ENCODE results near the gene DPAGT1.

DNA sequence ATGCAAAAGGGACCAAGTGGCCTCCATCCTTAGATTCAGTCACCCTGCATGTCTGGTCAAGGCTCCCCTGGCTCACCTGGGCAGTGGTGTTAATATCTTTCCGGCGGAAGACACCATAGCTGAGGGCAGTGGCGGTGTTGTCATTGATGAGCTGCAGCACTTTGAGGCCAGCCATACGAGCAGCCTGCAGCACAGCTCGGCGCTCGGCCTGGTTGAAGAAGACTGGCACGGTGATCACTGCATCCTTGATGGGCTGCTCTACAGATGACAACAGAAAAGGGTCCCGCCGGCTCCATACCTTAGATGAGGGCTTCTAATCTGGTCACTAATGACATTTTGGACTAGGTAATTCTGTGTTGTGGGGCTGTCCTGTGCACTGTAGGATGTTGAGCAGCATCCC, 47.2 kb downstream of the DPAGT1 start:
- TF ChIP-seq FOXA1 (IDR thresholded peaks at IDR 0.05) (no peak), BHLHE40 (IDR thresholded peaks at IDR 0.05; ENCODE audit: borderline replicate concordance) (no peak), LEF1 (IDR thresholded peaks at IDR 0.05; ENCODE audit: borderline replicate concordance) (no peak), NFRKB (IDR thresholded peaks at IDR 0.05) (no peak), SP1 (IDR thresholded peaks at IDR 0.05) (no peak), ZNF384 (IDR thresholded peaks at IDR 0.05) (no peak), SUZ12 (IDR thresholded peaks at IDR 0.05) (no peak), ELF4 (IDR thresholded peaks at IDR 0.05) (no peak), FOXM1 (IDR thresholded peaks at IDR 0.05; ENCODE audit: borderline replicate concordance) (no peak)
